ENCODE results near the gene AGBL5.

DNA sequence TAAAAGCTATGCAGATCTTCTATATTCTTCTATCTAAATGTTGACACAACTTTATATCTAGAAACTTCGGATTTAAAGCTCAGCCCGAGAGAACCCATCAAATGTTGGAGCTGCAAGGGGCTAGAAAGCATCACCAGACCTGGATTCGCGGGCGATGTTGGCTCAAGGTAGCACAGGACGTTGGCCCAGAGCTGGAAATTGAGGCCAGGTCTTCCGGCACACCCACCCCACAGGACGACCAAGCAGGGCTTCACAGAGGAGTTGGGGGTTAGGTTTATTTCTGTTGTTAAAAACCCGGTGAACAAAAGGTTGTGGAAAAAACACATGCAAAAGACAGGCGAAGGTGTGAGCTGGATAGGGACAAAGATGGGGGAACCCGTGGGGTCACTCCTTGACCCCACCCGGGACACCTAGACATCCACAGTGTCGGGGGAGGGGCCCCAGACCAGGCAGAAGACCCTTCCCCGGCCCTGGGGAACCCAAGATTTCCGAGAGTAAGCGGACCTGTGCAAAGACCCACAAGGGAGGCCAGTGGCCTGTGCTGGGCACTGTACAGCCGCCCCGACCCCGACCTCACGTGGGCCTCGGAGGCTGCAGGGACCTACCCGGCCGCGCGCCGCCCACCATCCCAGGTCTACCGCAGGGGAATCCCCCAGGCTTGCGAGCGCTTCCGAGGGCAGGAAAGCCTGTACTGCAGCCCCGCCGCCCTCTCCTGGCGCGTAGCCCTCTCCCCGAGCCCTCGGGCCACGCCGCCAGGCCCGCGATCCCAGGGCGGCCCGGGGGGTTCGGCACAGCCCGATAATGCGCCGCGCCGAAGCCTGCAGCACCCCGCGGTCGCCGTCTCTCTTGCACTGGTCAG, 1.8 kb upstream of the AGBL5 start:
- TF ChIP-seq CTCF (tag by site-specific recombination; IDR thresholded peaks at IDR 0.05) (no peak), ZNF677 (tag by site-specific recombination; IDR thresholded peaks at IDR 0.05) (no peak), ZFHX2 (tag by site-specific recombination; conservative IDR thresholded peaks at IDR 0.05) (peak; percentile 38; the same call in 1 of the 2 replicates), ZBTB17 (tag by site-specific recombination; IDR thresholded peaks at IDR 0.05) (no peak), MEIS1 (CRISPR knock-in tag; IDR thresholded peaks at IDR 0.05; ENCODE audit: borderline replicate concordance) (no peak), SCRT2 (tag by site-specific recombination; IDR thresholded peaks at IDR 0.05) (no peak), ZNF302 (tag by site-specific recombination; IDR thresholded peaks at IDR 0.05; ENCODE audit: low read depth) (no peak)
- TF ChIP-seq, protein P1, sequence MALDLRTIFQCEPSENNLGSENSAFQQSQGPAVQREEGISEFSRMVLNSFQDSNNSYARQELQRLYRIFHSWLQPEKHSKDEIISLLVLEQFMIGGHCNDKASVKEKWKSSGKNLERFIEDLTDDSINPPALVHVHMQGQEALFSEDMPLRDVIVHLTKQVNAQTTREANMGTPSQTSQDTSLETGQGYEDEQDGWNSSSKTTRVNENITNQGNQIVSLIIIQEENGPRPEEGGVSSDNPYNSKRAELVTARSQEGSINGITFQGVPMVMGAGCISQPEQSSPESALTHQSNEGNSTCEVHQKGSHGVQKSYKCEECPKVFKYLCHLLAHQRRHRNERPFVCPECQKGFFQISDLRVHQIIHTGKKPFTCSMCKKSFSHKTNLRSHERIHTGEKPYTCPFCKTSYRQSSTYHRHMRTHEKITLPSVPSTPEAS (tag by site-specific recombination; IDR thresholded peaks at IDR 0.05) = no peak

All from HEK293 (cell line).